Lower leg skin (tissue), 4 donors: Measurements from ENCODE around the gene UBA52. TPM values are rescaled to one million over a fixed set of nuclear protein-coding genes. Genes with fewer than 3 reads are reported as not detected.

Source experiments
- DNase-seq, 2 donors: peaks; one replicate each; pipeline ENCODE4 v3.0.0-alpha.2; 2019; ENCODE audit warnings: low spot score in 2 of 2
- H3K4me3 ChIP-seq: fragments of 200-600 bp; sonication (generic); 2 replicates; pipeline ENCODE4 v1.5.1; 2017; ENCODE audit warnings: mild to moderate bottlenecking, low read depth; ENCODE audit not compliant: poor library complexity, severe bottlenecking
- CTCF ChIP-seq, 3 donors: fragments of 450-650 bp; IDR thresholded peaks; one replicate each; pipeline ENCODE4 v1.5.1; 2016; ENCODE audit warnings: antibody characterized with exemption in 3 of 3, mild to moderate bottlenecking in 3 of 3, moderate library complexity in 2 of 3
- POLR2A ChIP-seq, 2 donors: fragments of 450-650 bp; IDR thresholded peaks; one replicate each; pipeline ENCODE4 v1.6.1; 2016 to 2017; ENCODE audit warnings: antibody characterized with exemption in 2 of 2, mild to moderate bottlenecking in 1 of 2, moderate library complexity in 1 of 2
- WGBS, 2 donors: methylation state at CpG; one replicate each; pipeline ENCODE4 v1.1.5; 2018; 5-methylcytosine and 5-hydroxymethylcytosine counted together
- intact Hi-C: fragments of 100-400 bp; cut with DNase I; formaldehyde crosslinking; loops from one replicate; pipeline ENCODE4 v1.15.0; 2023; ENCODE audit warnings: low total_unique reads
- total RNA-seq, 4 donors: library from RNA; depleted of rRNA; stranded (reverse); fragments of >200 nt; gene quantifications; one replicate each; pipeline ENCODE4 v1.1.0, GENCODE V29; 2016

The UBA52 gene
- total RNA-seq, 4 donors from 2014 or later, result 625 to 1,001 (median 848) TPM

GRCh38 chr19:18603958-18604819, 32.5 kb downstream of the UBA52 start:
- 44 to 45% methylated on average over 22 to 24 of the region's 26 CpGs for WGBS, 2 donors
- H3K4me3 ChIP-seq, result no peak overlapping the region
- intact Hi-C loops, result no loop called here
- no peak for DNase-seq
- TF ChIP-seq CTCF (IDR thresholded peaks at IDR 0.05) (no peak), POLR2A (IDR thresholded peaks at IDR 0.05) (no peak)

DNA sequence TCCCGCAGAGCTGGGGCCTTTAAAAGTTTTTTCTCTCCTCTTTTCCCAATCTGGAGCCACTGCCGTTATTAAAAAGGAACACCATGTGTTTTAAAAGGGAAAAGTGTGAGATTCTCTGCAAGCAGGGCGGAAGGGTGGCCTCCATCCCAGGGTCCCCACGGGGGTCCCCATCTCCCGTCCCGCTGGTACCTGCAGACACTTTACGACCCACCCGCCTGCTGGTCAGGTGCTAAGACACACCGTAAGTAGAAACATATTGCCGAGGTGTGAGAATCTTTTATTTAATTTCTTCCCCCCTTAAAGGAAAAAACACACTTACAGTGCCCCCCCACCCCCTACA, 33.1 kb downstream of the UBA52 start:
- DNase-seq, result no peak
- TF ChIP-seq POLR2A (IDR thresholded peaks at IDR 0.05), result no peak
- no peak for TF ChIP-seq CTCF (IDR thresholded peaks at IDR 0.05)
- no peak overlapping the region for H3K4me3 ChIP-seq
- WGBS, 2 donors, result 49 to 54% methylated on average over 10 of the region's 10 CpGs
- intact Hi-C loops, result no loop called here

GRCh38 chr19:18605196-18605545, 33.5 kb downstream of the UBA52 start:
- intact Hi-C loops, result no loop called here
- H3K4me3 ChIP-seq, result no peak overlapping the region
- WGBS, 2 donors, result 27 to 43% methylated on average over 9 to 17 of the region's 17 CpGs
- no peak for DNase-seq
- TF ChIP-seq CTCF (IDR thresholded peaks at IDR 0.05), result no peak
- no peak for TF ChIP-seq POLR2A (IDR thresholded peaks at IDR 0.05)

- DNase-seq, result no peak
- 1 to 4% methylated on average over 25 to 51 of the region's 65 CpGs for WGBS, 2 donors
- H3K4me3 ChIP-seq, result peak overlapping the region; percentile 11
- TF ChIP-seq CTCF (IDR thresholded peaks at IDR 0.05) (no peak), POLR2A (IDR thresholded peaks at IDR 0.05) (no peak)
- intact Hi-C loops, result no loop called here
Measured at GRCh38 chr19:18605546-18606280, 34.1 kb downstream of the UBA52 start.

- TF ChIP-seq CTCF (IDR thresholded peaks at IDR 0.05) (no peak), POLR2A (IDR thresholded peaks at IDR 0.05) (no peak)
- 0 to 1% methylated on average over 10 to 67 of the region's 116 CpGs for WGBS, 2 donors
- intact Hi-C loops, result no loop called here
- no peak for DNase-seq
- peak within 1 kb of the TSS; percentile 11 for H3K4me3 ChIP-seq
Measured at GRCh38 chr19:18606281-18607225, 34.9 kb downstream of the UBA52 start, which contains the start of gene CRLF1. Gene CRLF1, minus strand, starts transcription at chr19:18606799. Its CDS starts 143 bp downstream, at chr19:18606656.
